Osteoblast (primary cell): ENCODE results near the gene KCTD1. TPM values are rescaled to one million over a fixed set of nuclear protein-coding genes. Genes with fewer than 3 reads are reported as not detected.

Experiments used
- DNase-seq: peaks from one replicate; pipeline ENCODE4 v3.0.0; 2011; ENCODE audit warnings: low spot score, mixed read lengths; ENCODE audit not compliant: insufficient read length; ENCODE audit errors: missing footprints
- H2AFZ ChIP-seq: 2 replicates; pipeline ENCODE4 v1.6.0; 2011; ENCODE audit warnings: mild to moderate bottlenecking, low read length
- H3K27ac ChIP-seq: 2 replicates; pipeline ENCODE4 v1.5.1; 2011; ENCODE audit warnings: mild to moderate bottlenecking, low read depth, low read length, moderate library complexity
- H3K27me3 ChIP-seq: 2 replicates; pipeline ENCODE4 v1.6.0; 2012; ENCODE audit warnings: mild to moderate bottlenecking, control low read depth, inconsistent platforms, low read length, moderate library complexity; ENCODE audit not compliant: insufficient read depth
- H3K36me3 ChIP-seq: 2 replicates; pipeline ENCODE4 v1.5.1; 2011; ENCODE audit warnings: mild to moderate bottlenecking, low read length, control low read depth, moderate library complexity; ENCODE audit not compliant: insufficient read depth
- H3K4me1 ChIP-seq: 2 replicates; pipeline ENCODE4 v1.5.1; 2011; ENCODE audit warnings: mild to moderate bottlenecking, low read length, control low read depth, moderate library complexity; ENCODE audit not compliant: insufficient read depth
- H3K4me2 ChIP-seq: 2 replicates; pipeline ENCODE4 v1.6.0; 2011; ENCODE audit warnings: mild to moderate bottlenecking, low read length; ENCODE audit not compliant: insufficient read depth
- H3K4me3 ChIP-seq: fragments of 200-600 bp; sonication (generic); 3 replicates; pipeline ENCODE4 v1.5.1; 2012; ENCODE audit warnings: mild to moderate bottlenecking, low read length, inconsistent platforms; ENCODE audit not compliant: insufficient read depth
- H3K79me2 ChIP-seq: 2 replicates; pipeline ENCODE4 v1.6.0; 2012; ENCODE audit warnings: mild to moderate bottlenecking, low read length, control low read depth, inconsistent platforms; ENCODE audit not compliant: insufficient read depth
- H3K9me3 ChIP-seq: 2 replicates; pipeline ENCODE4 v1.5.1; 2011; ENCODE audit warnings: low read depth, low read length, control low read depth
- H4K20me1 ChIP-seq: 2 replicates; pipeline ENCODE4 v1.6.0; 2012; ENCODE audit warnings: mild to moderate bottlenecking, low read length, control low read depth; ENCODE audit not compliant: insufficient read depth
- CTCF ChIP-seq: IDR thresholded peaks from 2 replicates; pipeline ENCODE4 v1.5.1; 2011; ENCODE audit warnings: mild to moderate bottlenecking, low read depth, low read length, moderate library complexity; ENCODE audit errors: extremely low read depth
- total RNA-seq: library from RNA; depleted of rRNA; stranded (reverse); fragments of >200 nt; gene quantifications from 2 replicates; pipeline ENCODE4 v1.2.3, GENCODE V29; 2012

The KCTD1 gene
- total RNA-seq, 1 donor = 14.8 TPM

GRCh38 chr18:26482569-26482968 is 65.8 kb downstream of the KCTD1 start:
- H3K4me1 ChIP-seq = peaks cover 49% of the 10 kb centered on the region
- no peak overlapping the region for H3K4me2 ChIP-seq
- no peak overlapping the region for H3K4me3 ChIP-seq
- no peak overlapping the region for H2AFZ ChIP-seq
- no peaks in the 10 kb centered on the region for H3K27me3 ChIP-seq
- DNase-seq = no peak
- H3K9me3 ChIP-seq = no peaks in the 10 kb centered on the region
- TF ChIP-seq CTCF = no peak
- H4K20me1 ChIP-seq = no peaks in the 10 kb centered on the region
- H3K79me2 ChIP-seq = no peaks in the 10 kb centered on the region
- H3K36me3 ChIP-seq = no peaks in the 10 kb centered on the region
- no peak overlapping the region for H3K27ac ChIP-seq

GRCh38 chr18:26480897-26481795 is 67.2 kb downstream of the KCTD1 start:
- DNase-seq = peak; percentile 92
- no peaks in the 10 kb centered on the region for H3K27me3 ChIP-seq
- H3K36me3 ChIP-seq = no peaks in the 10 kb centered on the region
- peak overlapping the region; percentile 80 for H3K4me2 ChIP-seq
- TF ChIP-seq CTCF = no peak
- peak overlapping the region; percentile 54 for H2AFZ ChIP-seq
- H3K79me2 ChIP-seq = no peaks in the 10 kb centered on the region
- peaks cover 42% of the 10 kb centered on the region for H3K4me1 ChIP-seq
- H4K20me1 ChIP-seq = no peaks in the 10 kb centered on the region
- peak overlapping the region; percentile 41 for H3K4me3 ChIP-seq
- peak overlapping the region; percentile 86 for H3K27ac ChIP-seq
- H3K9me3 ChIP-seq = no peaks in the 10 kb centered on the region

GRCh38 chr18:26479681-26480079 is 68.7 kb downstream of the KCTD1 start:
- H2AFZ ChIP-seq = peak overlapping the region; percentile 69
- peak overlapping the region; percentile 1 for H3K4me3 ChIP-seq
- peak overlapping the region; percentile 86 for H3K27ac ChIP-seq
- no peaks in the 10 kb centered on the region for H3K9me3 ChIP-seq
- peak overlapping the region; percentile 20 for H3K4me2 ChIP-seq
- H3K79me2 ChIP-seq = no peaks in the 10 kb centered on the region
- TF ChIP-seq CTCF = no peak
- no peaks in the 10 kb centered on the region for H3K36me3 ChIP-seq
- no peaks in the 10 kb centered on the region for H3K27me3 ChIP-seq
- DNase-seq = peak; percentile 73
- H4K20me1 ChIP-seq = no peaks in the 10 kb centered on the region
- peaks cover 42% of the 10 kb centered on the region for H3K4me1 ChIP-seq

- no peak for DNase-seq
- H3K4me1 ChIP-seq = peaks cover 42% of the 10 kb centered on the region
- H3K9me3 ChIP-seq = no peaks in the 10 kb centered on the region
- peak overlapping the region; percentile 20 for H3K4me2 ChIP-seq
- H2AFZ ChIP-seq = peak overlapping the region; percentile 69
- H3K36me3 ChIP-seq = no peaks in the 10 kb centered on the region
- H3K27me3 ChIP-seq = no peaks in the 10 kb centered on the region
- H3K79me2 ChIP-seq = no peaks in the 10 kb centered on the region
- no peaks in the 10 kb centered on the region for H4K20me1 ChIP-seq
- peak overlapping the region; percentile 1 for H3K4me3 ChIP-seq
- no peak for TF ChIP-seq CTCF
- peak overlapping the region; percentile 86 for H3K27ac ChIP-seq
These were observed 69.2 kb downstream of the KCTD1 start for GRCh38 chr18:26479065-26479680.
